IPS-NIHi11 (cell line): ENCODE measurements around the gene CTR9.
"Not testable (repeated sequence)": the region's sequence is repeated elsewhere in the genome, so short reads cannot be mapped to it uniquely, and the experiment has no call there.

Source experiments
- DNase-seq: peaks from one replicate; pipeline ENCODE4 v3.0.0; 2012; ENCODE audit warnings: mixed read lengths, low spot score

Gene CTR9

DNA sequence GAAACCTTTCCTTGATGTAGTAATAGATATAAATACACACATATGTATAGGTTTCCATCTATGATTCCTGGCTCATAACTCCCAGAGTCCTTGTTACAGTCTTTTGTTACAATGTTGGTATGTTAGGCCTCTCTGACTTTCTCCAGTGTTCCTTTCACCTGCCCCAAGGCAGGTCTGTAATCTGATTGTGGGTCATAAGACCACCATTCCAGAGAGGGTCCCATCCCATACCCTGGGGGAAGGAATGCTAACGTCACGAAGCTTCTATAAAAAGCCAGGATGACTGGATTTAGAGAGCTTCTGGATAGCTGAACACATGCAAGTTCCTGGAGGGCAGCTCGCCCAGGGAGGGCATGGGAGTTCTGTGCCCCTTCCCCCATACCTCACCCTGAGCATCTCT is 71.4 kb downstream of the CTR9 start:
- not testable (repeated sequence) for DNase-seq

DNA sequence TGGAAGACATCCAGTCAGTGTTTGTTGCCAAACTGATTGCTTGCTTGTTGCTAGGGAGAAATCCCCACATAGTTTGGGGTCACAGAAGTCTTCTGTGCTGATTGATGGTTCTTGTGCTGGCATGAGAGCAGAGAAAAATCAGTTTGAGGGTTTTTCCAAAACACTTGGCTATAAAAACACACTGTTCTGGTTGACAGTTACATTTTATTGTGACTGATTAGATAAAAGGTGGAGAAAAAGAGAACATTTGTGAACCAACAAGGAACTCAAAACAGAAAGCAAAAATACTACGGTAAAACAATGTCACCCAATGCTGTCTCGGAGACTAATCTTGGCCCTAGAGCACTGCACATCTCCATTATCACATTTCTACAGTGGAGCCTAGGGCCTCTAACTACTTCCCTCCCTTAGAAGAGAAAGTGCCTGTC is 72.1 kb downstream of the CTR9 start:
- DNase-seq, result no peak

DNA sequence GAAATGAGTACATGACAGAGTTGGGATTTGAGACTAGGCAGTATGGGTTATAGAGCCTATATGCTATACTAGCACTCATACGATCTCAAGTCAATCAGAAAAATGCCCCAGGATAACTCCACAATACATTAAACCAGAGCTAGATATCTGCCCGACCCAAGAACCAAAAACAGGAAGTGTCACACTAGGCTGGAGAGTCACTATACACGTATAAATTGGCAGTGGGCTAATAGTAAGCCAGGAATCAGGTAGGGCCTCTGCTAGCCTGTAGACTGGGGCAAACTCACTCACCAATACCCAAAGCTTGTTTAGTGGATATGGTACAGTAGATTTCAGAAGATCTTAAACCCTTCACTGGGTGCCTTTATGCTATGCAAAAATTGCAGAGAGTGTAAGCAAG is 73.8 kb downstream of the CTR9 start:
- DNase-seq, result no peak

DNA sequence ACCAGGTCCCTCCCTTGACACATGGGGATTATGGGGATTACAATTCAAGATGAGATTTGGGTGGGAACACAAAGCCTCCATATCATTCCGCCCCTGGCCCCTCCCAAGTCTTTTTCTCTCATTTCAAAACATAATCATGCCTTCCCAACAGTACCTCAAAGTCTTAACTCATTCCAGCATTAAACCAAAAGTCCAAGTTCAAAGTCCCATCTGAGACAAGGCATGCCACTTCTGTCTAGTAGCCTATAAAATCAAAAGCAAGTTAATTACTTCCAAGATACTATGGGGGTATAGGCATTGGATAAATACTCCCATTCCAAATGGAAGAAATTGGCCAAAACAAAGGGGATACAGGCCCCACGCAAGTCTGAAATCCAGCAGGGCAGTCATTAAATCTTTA is 77.4 kb downstream of the CTR9 start:
- DNase-seq, result no peak

DNA sequence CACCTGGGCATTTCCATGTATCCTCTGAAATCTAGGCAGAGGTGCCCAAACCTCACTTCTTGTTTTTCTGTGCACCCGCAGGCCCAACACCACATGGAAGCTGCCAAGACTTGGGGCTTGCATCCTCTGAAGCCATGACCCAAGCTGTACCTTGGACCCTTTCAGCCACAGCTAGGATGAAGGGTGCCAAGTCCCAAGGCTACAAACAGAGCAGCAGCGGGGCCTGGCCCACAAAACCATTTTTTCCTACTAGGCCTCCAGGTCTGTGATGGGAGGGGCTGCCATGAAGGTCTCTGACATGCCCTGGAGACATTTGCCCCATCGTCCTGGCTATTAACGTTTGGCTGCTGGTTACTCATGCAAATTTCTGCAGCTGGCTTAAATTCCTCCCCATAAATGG is 78.1 kb downstream of the CTR9 start:
- DNase-seq, result no peak
